SK-MEL-5 (cell line): ENCODE measurements around the gene RTL1. TPM values are rescaled to one million over a fixed set of nuclear protein-coding genes. Genes with fewer than 3 reads are reported as not detected.

Source experiments
- DNase-seq: peaks from one replicate; pipeline ENCODE4 v3.0.0-alpha.2; 2016; ENCODE audit warnings: low read depth, low spot score
- in situ Hi-C: cut with HindIII; loops from 2 replicates; pipeline ENCODE4 v1.10.0; 2016; ENCODE audit warnings: low sequenced_read_pairs, high pct_unique_total_duplicates, low pct_unique_long_range_greater_than_20kb
- polyA plus RNA-seq, 2 experiments: library from polyadenylated mRNA; depleted of rRNA; stranded (reverse); fragments of >200 nt; gene quantifications; 2 replicates each; pipeline ENCODE4 v1.2.3, GENCODE V29; 2015
- total RNA-seq: library from RNA; depleted of rRNA; stranded (reverse); fragments of >200 nt; shearing (Covaris generic); gene quantifications from 2 replicates; pipeline ENCODE4 v1.2.3, GENCODE V29; 2014; rRNA removed

RTL1 gene
- not detected in 2 replicates for total RNA-seq
- 0.01 and 0.02 TPM in 2 replicates for polyA plus RNA-seq (2015; cell fraction: cytosol; rRNA removed)
- polyA plus RNA-seq (2015; cell fraction: nucleus; rRNA removed) = not detected in 2 replicates

- DNase-seq = no peak
- in situ Hi-C loops = no loop called here
Observed at GRCh38 chr14:100903672-100904185, at the start of gene RTL1. Gene RTL1 (minus strand): TSS chr14:100903722. CDS start chr14:100884788, 18,934 bp downstream.

- in situ Hi-C loops = no loop called here
- no peak for DNase-seq
Observed at GRCh38 chr14:100950024-100950423, 46.5 kb upstream of the RTL1 start.

GRCh38 chr14:100944052-100944451, 40.5 kb upstream of the RTL1 start:
- DNase-seq = no peak
- in situ Hi-C loops = no loop called here

GRCh38 chr14:100930270-100930669, 26.7 kb upstream of the RTL1 start:
- in situ Hi-C loops = no loop called here
- no peak for DNase-seq

- no peak for DNase-seq
- in situ Hi-C loops = no loop called here
Observed at GRCh38 chr14:100915560-100915959, 12.0 kb upstream of the RTL1 start.

GRCh38 chr14:100914597-100915021, 11.1 kb upstream of the RTL1 start:
- in situ Hi-C loops = no loop called here
- no peak for DNase-seq

GRCh38 chr14:100911665-100912316, 8.3 kb upstream of the RTL1 start:
- in situ Hi-C loops = no loop called here
- DNase-seq = no peak

- no peak for DNase-seq
- in situ Hi-C loops = no loop called here
Observed at GRCh38 chr14:100910888-100911664, 7.6 kb upstream of the RTL1 start.

GRCh38 chr14:100909439-100909838, 5.9 kb upstream of the RTL1 start:
- no peak for DNase-seq
- in situ Hi-C loops = no loop called here

GRCh38 chr14:100907240-100907639, 3.7 kb upstream of the RTL1 start:
- no peak for DNase-seq
- in situ Hi-C loops = no loop called here

GRCh38 chr14:100906420-100906819, 2.9 kb upstream of the RTL1 start:
- peak; percentile 32 for DNase-seq
- in situ Hi-C loops = no loop called here

- in situ Hi-C loops = no loop called here
- no peak for DNase-seq
Observed at GRCh38 chr14:100905166-100905565, 1.6 kb upstream of the RTL1 start.

GRCh38 chr14:100904307-100905087, 975 bp upstream of the RTL1 start:
- DNase-seq = peak; percentile 22
- in situ Hi-C loops = no loop called here

- DNase-seq = no peak
Observed at GRCh38 chr14:100903134-100903468, 421 bp downstream of the RTL1 start.

GRCh38 chr14:100902295-100903133, 1.0 kb downstream of the RTL1 start:
- in situ Hi-C loops = no loop called here

More at GRCh38 chr14:100903134-100903468, 421 bp downstream of the RTL1 start:
- in situ Hi-C loops = no loop called here

GRCh38 chr14:100901391-100902183, 1.9 kb downstream of the RTL1 start:
- no peak for DNase-seq
- in situ Hi-C loops = no loop called here

More at GRCh38 chr14:100902295-100903133, 1.0 kb downstream of the RTL1 start:
- peak; percentile 44 for DNase-seq
